MG63 (cell line): Measurements from ENCODE around the gene MGLL. TPM values are rescaled to one million over a fixed set of nuclear protein-coding genes. Genes with fewer than 3 reads are reported as not detected.

Experiments used
- DNase-seq: peaks from one replicate; pipeline ENCODE4 v3.0.0-alpha.2; 2020
- H3K27me3 ChIP-seq: fragments of 250-450 bp; sonication (Bioruptor Pico); 2 replicates; pipeline ENCODE4 v1.5.1; 2020; ENCODE audit warnings: mild to moderate bottlenecking, moderate library complexity
- H3K36me3 ChIP-seq: fragments of 250-450 bp; sonication (Bioruptor Pico); 2 replicates; pipeline ENCODE4 v1.5.1; 2020; ENCODE audit warnings: mild to moderate bottlenecking, moderate library complexity
- H3K4me3 ChIP-seq: fragments of 250-450 bp; sonication (Bioruptor Pico); 2 replicates; pipeline ENCODE4 v1.5.1; 2020; ENCODE audit warnings: mild to moderate bottlenecking, moderate library complexity
- H3K9me3 ChIP-seq: fragments of 250-450 bp; sonication (Bioruptor Pico); 2 replicates; pipeline ENCODE4 v1.5.1; 2020; ENCODE audit warnings: mild to moderate bottlenecking, moderate library complexity
- total RNA-seq: library from RNA; depleted of rRNA; stranded (reverse); fragments of >200 nt; shearing (Covaris generic); gene quantifications from 2 replicates; pipeline ENCODE4 v1.2.3, GENCODE V29; 2014; ENCODE audit warnings: low replicate concordance

Gene MGLL
- total RNA-seq, 1 experiment from 2014 or later = 29.0 TPM

DNA sequence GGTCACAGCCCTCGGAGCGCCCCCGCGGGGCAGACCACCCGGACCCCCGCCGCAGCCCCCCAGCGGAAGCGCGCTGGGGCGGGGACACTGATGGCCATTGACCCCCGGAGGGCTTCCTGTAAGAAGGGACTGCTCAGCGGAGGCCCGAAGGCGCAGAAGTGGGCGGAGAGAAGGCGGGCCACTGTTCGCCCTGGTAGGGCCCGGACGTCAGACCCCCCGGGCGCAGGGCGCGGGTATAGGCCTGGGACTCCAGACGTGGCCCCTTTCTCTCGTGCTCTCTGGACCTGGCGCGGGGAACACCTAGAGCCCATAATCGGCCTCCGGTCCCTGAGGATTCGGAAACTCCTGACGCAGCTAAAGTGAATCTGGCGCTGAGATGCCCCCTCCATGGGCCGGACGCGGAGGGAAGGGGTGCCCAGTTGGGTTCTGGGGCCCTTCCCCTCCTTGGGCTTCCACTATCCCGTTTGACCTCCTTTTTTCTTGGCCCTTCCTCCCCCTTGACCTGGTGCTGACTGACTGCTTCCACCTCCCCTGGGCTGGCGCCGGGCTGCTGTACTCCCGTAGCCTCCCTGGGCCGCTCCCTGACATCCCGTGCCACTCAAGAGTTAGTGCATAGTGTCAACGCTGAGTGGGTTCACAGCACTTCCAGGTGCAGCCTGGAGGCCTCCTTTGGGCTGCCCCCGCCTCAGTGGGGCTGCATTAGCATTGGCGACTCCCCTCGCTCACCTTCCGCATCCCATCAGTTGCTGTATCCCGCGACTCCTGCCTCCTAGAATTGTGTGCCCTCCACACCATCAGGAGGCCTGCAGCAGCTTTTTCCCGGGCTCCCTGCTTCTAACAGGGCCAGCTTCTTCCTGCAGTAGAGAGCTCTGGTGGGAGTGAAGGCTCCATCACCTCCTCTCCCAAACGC is 148.9 kb downstream of the MGLL start:
- Histone ChIP-seq H3K4me3 (peak overlapping the region; percentile 86), H3K36me3 (peaks cover 14% of the 10 kb centered on the region), H3K9me3 (no peaks in the 10 kb centered on the region), H3K27me3 (no peaks in the 10 kb centered on the region)
- DNase-seq = peak; percentile 81

DNA sequence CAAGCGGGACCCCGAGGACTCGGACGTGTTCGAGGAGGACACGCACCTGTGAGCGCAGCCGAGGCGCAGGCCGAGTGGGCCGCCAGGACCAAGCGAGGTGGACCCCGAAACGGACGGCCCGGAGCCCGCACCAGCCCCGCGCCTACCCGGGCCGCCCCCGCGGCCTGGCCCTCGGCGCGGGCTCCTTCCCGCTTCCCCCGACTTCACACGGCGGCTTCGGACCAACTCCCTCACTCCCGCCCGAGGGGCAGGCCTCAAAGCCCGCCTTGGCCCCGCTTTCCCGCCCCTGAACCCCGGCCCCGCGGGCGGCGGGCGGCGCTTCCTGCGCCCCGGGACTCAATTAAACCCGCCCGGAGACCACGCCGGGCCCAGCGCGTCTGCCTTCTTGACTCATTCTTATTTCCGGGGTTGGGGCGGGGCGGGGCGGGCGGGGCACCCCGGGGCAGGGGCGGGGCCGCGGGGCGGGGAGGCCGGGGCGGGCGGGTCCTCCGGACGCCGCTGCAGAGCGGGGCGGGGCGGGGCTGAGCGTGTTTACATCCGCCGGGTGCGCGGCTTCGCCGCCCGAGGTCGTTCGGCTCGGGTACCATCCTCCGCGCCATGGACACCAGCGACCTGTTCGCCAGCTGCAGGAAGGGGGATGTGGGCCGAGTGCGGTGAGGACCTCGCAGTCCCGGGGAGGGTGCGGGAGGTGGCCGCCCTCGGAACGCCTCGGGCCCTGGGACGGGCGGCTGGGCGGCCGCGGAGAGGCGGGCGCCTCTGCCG is 149.7 kb downstream of the MGLL start, which contains the start of gene ABTB1:
TSS of gene ABTB1 (plus strand) at position 524 of the 762 bp plus-strand sequence. CDS start at position 598, 74 bp downstream.
- Histone ChIP-seq H3K36me3 (peaks cover 7% of the 10 kb centered on the region), H3K4me3 (peak within 1 kb of the TSS; percentile 86)

DNA sequence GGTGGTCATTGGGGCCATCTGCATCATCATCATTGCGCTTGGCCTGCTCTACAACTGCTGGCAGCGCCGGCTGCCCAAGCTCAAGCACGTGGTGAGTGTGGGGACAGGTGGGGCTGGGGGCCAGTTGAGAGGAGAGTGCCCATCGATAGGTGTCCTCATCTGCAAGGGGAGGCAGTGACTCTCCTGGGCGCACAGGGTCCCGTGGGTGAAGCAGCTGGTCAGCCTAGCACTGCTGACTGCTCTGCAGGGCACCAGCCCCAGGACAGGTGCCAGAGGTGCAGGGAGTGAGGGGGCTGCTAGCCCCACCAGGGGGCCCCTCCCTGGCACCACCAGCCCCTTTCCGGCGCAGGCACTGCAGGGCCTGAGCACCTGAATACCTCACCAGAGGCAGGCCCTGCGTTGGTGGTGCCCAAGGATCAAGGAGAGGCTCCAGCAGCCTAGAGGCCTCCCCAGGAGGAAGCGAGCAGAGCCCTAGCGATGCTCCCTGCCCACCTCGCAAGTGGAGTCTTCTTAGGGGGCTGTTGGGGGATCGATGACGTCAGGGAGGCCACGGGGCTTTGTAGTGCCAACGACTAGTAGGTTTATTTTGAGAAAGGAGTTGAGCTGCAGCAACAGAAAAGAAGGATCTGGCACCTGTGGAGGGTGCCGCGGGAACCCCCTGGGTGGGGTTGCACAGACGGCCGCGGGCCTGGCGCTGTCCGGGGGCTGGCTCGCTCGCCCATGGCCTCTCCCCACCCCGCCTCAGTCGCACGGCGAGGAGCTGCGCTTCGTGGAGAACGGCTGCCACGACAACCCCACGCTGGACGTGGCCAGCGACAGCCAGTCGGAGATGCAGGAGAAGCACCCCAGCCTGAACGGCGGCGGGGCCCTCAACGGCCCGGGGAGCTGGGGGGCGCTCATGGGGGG is 150.5 kb downstream of the MGLL start:
- Histone ChIP-seq H3K36me3 (peaks cover 6% of the 10 kb centered on the region), H3K4me3 (peak overlapping the region; percentile 86), H3K9me3 (no peaks in the 10 kb centered on the region), H3K27me3 (no peaks in the 10 kb centered on the region)
- DNase-seq = no peak

More for the DNA sequence above, 149.7 kb downstream of the MGLL start, which contains the start of gene ABTB1:
- H3K9me3 ChIP-seq = no peaks in the 10 kb centered on the region
- H3K27me3 ChIP-seq = no peaks in the 10 kb centered on the region
- DNase-seq = peak; percentile 85

DNA sequence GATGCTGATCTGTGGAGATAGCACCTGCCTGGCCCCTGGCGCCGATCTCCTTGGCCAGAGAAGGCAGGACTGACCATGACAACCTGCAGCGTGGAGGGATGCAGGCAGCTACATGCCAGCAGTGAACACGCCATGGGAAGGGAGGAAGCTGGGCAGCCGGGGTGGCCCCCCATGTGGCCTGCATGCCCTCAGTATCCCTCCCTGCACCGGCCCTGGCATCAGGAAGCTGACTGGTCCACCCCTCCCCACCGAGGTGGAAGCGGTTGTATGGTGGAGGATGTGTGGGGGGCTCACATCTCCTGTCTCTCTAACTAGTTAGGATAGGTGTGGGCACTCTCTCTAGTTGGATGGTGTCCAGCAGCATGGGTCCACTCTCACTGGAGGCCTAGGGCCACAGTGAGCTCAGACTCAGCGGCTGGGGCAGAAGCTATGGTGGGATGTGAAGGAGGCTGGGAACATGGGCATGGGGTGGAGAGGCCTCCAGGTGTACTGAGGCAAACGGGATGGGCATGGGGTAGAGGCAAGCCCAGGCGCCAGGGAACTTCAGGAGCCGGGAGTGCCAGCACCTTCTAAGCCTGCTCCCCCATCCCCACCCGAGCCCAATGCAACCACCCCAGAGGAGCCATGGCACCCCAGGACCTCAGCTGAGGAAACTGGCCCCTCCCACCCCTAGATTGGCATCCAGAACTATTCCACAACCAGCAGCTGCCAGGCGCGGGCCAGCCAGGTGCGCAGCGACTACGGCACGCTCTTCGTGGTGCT is 151.4 kb downstream of the MGLL start:
- Histone ChIP-seq H3K36me3 (peaks cover 2% of the 10 kb centered on the region), H3K27me3 (no peaks in the 10 kb centered on the region), H3K4me3 (no peak overlapping the region), H3K9me3 (no peaks in the 10 kb centered on the region)
- DNase-seq = no peak

DNA sequence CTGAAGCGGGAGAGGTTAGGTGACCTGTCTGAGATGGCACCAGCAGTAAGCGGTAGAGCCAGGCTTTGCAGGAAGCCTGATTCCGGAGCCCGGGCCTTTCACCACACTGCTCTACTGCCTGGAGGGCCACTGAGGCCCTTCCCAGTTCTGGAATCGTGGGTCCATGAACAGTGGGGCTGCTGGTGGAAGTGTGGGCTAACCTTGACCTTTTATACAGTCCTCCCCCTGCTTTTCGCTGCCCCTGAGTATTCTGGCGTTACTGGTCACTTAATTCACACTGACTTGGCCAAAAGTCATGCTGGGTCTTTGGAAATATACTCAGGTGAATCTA is 152.1 kb downstream of the MGLL start:
- Histone ChIP-seq H3K9me3 (no peaks in the 10 kb centered on the region), H3K4me3 (no peak overlapping the region), H3K27me3 (no peaks in the 10 kb centered on the region), H3K36me3 (peaks cover 4% of the 10 kb centered on the region)
- no peak for DNase-seq

DNA sequence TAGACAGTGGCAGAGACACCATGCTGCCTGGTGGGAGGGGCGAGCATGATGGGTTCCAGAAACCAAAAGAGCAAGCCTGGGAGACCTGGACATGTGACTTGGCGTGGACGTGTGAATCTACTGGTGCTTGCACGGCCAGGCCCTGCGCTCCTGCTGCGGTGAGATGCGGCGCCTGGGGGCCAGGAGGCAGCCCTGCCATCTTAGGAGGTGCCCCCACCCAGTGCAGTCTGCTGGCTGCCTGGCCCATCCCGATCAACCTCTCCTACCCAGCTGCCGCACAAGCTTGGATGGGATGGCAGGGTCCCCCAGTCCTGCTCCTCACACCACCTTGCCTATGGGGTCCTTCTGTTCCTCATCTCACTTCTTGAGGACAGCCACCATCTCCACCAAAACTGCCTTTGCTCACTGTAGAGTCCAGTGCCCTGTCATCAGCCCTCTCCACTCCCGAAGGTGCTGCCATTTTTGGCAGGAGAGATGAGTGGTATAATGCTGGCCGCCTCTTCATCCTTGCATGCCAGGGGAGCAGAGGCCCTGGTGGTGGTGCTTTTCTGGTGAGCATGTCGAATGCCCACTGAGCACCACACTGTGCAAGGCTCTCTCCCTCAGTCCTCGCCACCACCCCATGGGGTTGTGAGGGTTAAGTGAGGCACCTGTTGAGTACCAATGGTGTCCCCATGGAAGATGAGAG is 152.6 kb downstream of the MGLL start:
- H3K9me3 ChIP-seq = no peaks in the 10 kb centered on the region
- peaks cover 6% of the 10 kb centered on the region for H3K36me3 ChIP-seq
- H3K4me3 ChIP-seq = no peak overlapping the region
- no peak for DNase-seq
- no peaks in the 10 kb centered on the region for H3K27me3 ChIP-seq

DNA sequence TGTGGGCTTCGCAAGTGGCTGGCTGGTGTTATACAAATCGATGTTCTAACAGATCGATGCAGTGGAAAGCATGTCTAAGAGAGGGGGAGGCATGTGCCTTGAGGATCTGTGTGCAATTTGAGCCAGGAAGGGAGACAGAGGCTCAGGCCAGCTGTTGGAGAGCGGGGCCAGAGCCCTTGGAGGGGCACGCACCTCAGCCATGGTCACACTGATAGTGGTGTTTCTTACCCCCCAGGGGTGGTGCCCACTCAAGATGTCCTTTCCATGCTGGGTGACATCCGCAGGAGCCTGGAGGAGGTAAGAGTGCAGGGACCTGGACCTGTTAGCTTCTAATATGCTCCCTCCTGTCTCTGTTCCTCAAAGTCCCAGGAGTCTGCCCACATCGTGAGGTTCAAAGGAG is 153.4 kb downstream of the MGLL start:
- DNase-seq = no peak
- Histone ChIP-seq H3K9me3 (no peaks in the 10 kb centered on the region), H3K4me3 (no peak overlapping the region), H3K36me3 (peaks cover 5% of the 10 kb centered on the region; the same call in 1 of the 2 replicates), H3K27me3 (no peaks in the 10 kb centered on the region)

DNA sequence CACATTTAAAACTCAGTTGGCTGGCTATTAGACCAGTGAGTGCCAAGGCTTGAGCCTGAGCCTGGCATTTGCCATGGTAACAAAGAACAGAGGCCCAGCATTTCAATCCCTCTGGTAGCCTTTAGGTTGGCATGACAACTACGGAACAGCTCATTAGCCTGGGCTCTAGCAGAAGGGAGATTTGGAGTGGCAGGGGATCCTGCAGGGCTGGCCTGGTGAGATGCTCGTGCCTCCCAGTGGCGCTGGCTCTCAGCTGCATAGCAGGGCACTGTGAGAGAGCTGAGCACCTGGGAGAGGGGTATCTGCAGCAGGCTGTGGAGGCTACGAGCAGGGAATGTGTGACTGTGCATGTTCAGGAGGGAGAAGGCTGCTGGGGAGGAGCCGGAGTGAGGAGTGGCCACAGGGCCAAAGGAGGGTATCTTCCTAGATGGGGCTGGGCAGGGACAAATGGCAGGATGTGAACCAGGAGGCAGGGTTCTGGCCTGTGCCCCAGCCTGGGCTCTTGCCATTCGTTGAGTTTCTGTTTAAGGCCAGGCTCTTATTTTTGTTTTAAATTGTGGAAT is 155.1 kb downstream of the MGLL start:
- DNase-seq = no peak
- H3K4me3 ChIP-seq = no peak overlapping the region
- H3K36me3 ChIP-seq = peaks cover 5% of the 10 kb centered on the region; the same call in 1 of the 2 replicates
- H3K27me3 ChIP-seq = no peaks in the 10 kb centered on the region
- no peaks in the 10 kb centered on the region for H3K9me3 ChIP-seq

DNA sequence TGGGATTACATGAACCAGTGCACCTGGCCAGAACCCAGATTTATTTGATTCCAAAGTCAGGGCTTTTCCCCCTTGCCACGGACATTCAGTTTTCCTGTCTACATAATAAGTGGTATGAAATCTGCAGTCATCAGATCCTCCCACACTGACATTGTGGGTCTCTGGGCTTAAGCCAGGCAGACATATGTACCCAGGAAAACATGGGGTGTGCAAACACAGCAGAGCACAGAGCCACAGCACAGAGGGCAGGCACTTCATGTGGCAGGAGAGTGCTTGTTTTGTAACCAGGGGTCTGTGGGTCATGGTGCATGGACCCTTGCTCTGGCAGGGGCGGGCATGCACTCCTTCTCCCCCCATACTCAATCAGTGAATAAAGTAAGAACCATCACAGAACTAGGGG is 155.6 kb downstream of the MGLL start:
- Histone ChIP-seq H3K9me3 (no peaks in the 10 kb centered on the region), H3K36me3 (peaks cover 5% of the 10 kb centered on the region; the same call in 1 of the 2 replicates), H3K4me3 (no peak overlapping the region), H3K27me3 (no peaks in the 10 kb centered on the region)
- no peak for DNase-seq

DNA sequence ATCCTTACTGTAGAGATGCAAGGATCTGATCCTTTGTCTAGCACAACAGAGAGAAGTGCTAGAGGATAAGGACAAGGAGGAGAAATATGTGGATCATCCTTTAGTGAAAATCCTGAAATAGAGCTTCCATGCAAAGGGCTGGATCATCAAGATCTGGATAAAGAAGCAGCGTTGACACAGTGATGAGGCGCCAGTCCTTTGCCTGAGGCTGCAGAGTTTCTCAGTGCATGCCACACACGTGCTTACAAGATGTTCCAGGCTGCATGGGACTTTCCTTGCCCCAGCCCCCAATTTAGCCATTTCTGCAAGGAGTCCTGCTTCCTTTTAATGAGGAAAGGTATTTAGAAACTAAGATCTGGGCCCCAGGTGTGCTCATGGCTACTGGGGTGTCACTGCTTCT is 156.7 kb downstream of the MGLL start:
- Histone ChIP-seq H3K36me3 (peaks cover 5% of the 10 kb centered on the region; the same call in 1 of the 2 replicates), H3K4me3 (no peak overlapping the region), H3K27me3 (no peaks in the 10 kb centered on the region), H3K9me3 (no peaks in the 10 kb centered on the region)
- DNase-seq = no peak

DNA sequence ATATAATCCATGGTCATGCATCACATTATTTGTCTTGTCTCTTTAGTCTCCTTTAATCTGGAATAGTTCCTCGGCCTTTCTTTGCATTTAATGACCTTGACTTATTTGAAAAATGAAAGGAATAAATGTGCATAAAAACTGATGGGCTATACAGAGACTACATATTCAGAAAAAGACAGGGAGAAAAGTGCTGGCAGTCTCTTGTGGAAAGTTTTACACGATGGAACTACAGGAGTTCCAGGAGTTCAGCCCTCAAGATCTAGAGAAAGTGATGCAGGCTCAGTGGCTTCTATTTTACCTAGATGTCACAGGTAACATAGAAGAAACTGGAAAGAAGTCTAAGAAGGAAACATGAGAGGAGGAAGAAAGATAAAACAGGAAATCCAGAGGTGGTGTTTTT is 157.2 kb downstream of the MGLL start:
- Histone ChIP-seq H3K27me3 (no peaks in the 10 kb centered on the region), H3K4me3 (no peak overlapping the region), H3K9me3 (no peaks in the 10 kb centered on the region), H3K36me3 (peaks cover 5% of the 10 kb centered on the region; the same call in 1 of the 2 replicates)
- DNase-seq = no peak

DNA sequence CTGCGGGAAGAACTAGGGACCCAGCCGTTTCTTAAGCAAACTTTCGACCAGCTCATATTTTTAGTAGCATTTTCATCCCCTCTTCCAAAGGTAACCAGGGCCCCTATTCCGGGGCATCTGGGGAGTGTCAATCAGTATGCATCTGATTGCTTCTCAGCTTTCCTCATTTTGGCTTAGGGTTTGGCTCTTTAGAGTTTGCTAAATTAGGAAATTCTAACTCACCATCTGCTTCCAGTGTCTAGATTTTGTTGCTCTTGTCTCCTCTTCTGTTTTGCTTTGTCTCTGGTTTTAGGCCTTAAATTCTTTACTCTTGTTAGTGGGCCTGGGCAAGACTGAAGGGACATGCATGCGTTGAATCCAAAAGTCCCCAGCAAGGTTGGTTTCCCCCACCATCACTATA is 159.2 kb downstream of the MGLL start:
- Histone ChIP-seq H3K9me3 (no peaks in the 10 kb centered on the region), H3K4me3 (no peak overlapping the region), H3K36me3 (peaks cover 5% of the 10 kb centered on the region; the same call in 1 of the 2 replicates), H3K27me3 (no peaks in the 10 kb centered on the region)
- no peak for DNase-seq

DNA sequence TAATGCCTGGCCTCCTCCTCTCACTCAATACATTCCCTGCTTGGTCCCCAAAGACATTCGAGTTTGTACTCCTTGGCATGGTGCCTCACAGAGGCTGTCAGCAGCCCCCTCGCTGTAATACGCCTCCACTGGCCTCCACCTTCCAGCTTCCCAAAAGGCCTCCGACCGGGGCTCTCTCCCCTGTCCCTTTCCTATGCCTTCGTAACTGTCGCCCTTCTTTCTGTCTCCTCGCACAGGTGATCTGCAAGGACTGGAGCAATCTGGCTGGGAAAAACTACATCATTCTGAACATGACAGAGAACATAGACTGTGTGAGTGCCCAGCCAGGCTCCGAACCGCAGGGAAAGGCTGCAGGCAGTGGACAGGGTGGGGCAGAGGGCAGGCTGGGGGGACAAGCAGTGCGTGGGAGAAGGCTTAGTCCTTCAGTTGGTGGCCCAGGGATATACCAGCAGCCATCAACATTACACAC is 160.3 kb downstream of the MGLL start:
- DNase-seq = no peak
- Histone ChIP-seq H3K36me3 (peaks cover 5% of the 10 kb centered on the region; the same call in 1 of the 2 replicates), H3K9me3 (no peaks in the 10 kb centered on the region), H3K4me3 (no peak overlapping the region), H3K27me3 (no peaks in the 10 kb centered on the region)

DNA sequence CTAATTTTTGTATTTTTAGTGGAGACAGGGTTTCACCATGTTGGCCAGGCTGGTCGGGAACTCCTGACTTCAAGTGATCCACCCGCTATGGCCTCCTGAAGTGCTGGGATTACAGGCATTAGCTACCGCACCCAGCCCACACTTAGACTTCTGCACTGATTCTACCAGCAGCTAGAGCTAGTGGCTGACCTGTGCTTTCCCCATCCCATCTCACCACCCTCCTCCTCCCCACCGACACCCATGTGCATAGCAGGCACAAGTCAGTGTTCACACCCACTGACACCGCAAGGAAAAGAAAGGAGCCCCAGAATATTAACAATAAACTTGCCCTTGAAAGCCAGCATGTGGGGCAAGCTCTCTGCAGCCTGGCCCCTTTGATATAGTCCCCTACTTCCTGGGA is 160.7 kb downstream of the MGLL start:
- no peak for DNase-seq
- H3K9me3 ChIP-seq = no peaks in the 10 kb centered on the region
- no peaks in the 10 kb centered on the region for H3K27me3 ChIP-seq
- no peak overlapping the region for H3K4me3 ChIP-seq
- H3K36me3 ChIP-seq = peaks cover 5% of the 10 kb centered on the region; the same call in 1 of the 2 replicates
